ENCODE measurements around the gene NEUROG1. TPM values are rescaled to one million over a fixed set of nuclear protein-coding genes. Genes with fewer than 3 reads are reported as not detected.

NEUROG1 gene
- total RNA-seq, 1 experiment from 2014 or later: not detected

DNA sequence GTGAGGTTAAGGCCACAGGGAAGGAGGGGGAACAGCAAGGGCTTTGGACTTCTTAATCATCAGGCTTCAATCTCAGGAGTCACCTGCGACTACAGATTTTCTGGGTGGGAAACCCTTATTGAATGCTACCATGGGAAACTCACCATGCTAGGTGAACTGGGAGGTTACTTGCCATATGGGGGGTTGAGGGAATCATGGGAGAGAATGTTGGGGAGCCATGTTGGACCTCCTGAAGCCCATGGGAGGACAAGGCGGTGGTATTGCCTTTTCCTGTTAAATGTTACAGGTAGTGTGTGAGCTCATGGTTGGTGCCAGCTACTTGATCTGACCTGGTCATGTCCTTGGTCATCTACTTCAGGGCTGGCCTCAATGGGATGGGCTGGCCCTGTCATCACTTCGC lies 31.4 kb downstream of the NEUROG1 start:
- ChIA-PET CTCF (interaction anchor here (0.5 to 3.3 kb wide), 7 partner anchors 24 to 643 kb away, joined by 3 to 17 read pairs (median 4); no protein-coding TSS in a partner anchor), POLR2A (interaction anchor here (2.6 to 3.0 kb wide), 2 partner anchors 10 to 12 kb away, joined by 8 to 13 read pairs; no protein-coding TSS in a partner anchor)
- no peaks in the 10 kb centered on the region for H3K36me3 Mint-ChIP-seq (ENCODE audit: insufficient read depth, unreplicated experiment)
- peaks cover 9% of the 10 kb centered on the region for H3K4me1 Mint-ChIP-seq (ENCODE audit: insufficient read depth, unreplicated experiment)
- no peaks in the 10 kb centered on the region for H3K27me3 Mint-ChIP-seq (ENCODE audit: insufficient read depth, unreplicated experiment)
- no peak for TF ChIP-seq CTCF (IDR thresholded peaks at IDR 0.05; ENCODE audit: unreplicated experiment)
- no TSS peak for BruUV-seq (replicated peaks)
- no peaks in the 10 kb centered on the region for H3K9me3 Mint-ChIP-seq (ENCODE audit: unreplicated experiment)
- no peak for DNase-seq (ENCODE audit: unreplicated experiment)
- no peak overlapping the region for H3K4me3 Mint-ChIP-seq (ENCODE audit: unreplicated experiment)
- intact Hi-C loops (cut with micrococcal nuclease): no loop called here
- no peak overlapping the region for H3K27ac Mint-ChIP-seq (ENCODE audit: low read depth, unreplicated experiment)

GRCh38 chr5:135503871-135504270 lies 31.9 kb downstream of the NEUROG1 start:
- H3K36me3 Mint-ChIP-seq (ENCODE audit: insufficient read depth, unreplicated experiment): no peaks in the 10 kb centered on the region
- intact Hi-C loops (cut with micrococcal nuclease): no loop called here
- no peak for DNase-seq (ENCODE audit: unreplicated experiment)
- ChIA-PET POLR2A (interaction anchor here (2.6 to 3.0 kb wide), 2 partner anchors 10 to 11 kb away, joined by 8 to 13 read pairs; no protein-coding TSS in a partner anchor), CTCF (interaction anchor here (0.6 to 3.3 kb wide), 6 partner anchors 16 to 47 kb away, joined by 3 to 17 read pairs (median 6); no protein-coding TSS in a partner anchor)
- no TSS peak for BruUV-seq (replicated peaks)
- H3K27me3 Mint-ChIP-seq (ENCODE audit: insufficient read depth, unreplicated experiment): no peaks in the 10 kb centered on the region
- no peak overlapping the region for H3K27ac Mint-ChIP-seq (ENCODE audit: low read depth, unreplicated experiment)
- H3K4me1 Mint-ChIP-seq (ENCODE audit: insufficient read depth, unreplicated experiment): peaks cover 9% of the 10 kb centered on the region
- no peak for TF ChIP-seq CTCF (IDR thresholded peaks at IDR 0.05; ENCODE audit: unreplicated experiment)
- H3K4me3 Mint-ChIP-seq (ENCODE audit: unreplicated experiment): no peak overlapping the region
- no peaks in the 10 kb centered on the region for H3K9me3 Mint-ChIP-seq (ENCODE audit: unreplicated experiment)

- ChIA-PET POLR2A (interaction anchor here (0.7 to 1.4 kb wide), 2 partner anchors 9 to 12 kb away, joined by 4 to 5 read pairs; no protein-coding TSS in a partner anchor), CTCF (interaction anchor here (0.6 to 3.3 kb wide), 9 partner anchors 15 to 332 kb away, joined by 3 to 17 read pairs (median 5); partner anchors contain the start of gene CXCL14)
- intact Hi-C loops (cut with micrococcal nuclease): no loop called here
- Mint-ChIP-seq H3K4me3 (ENCODE audit: unreplicated experiment) (no peak overlapping the region), H3K27me3 (ENCODE audit: insufficient read depth, unreplicated experiment) (no peaks in the 10 kb centered on the region), H3K36me3 (ENCODE audit: insufficient read depth, unreplicated experiment) (no peaks in the 10 kb centered on the region), H3K27ac (ENCODE audit: low read depth, unreplicated experiment) (no peak overlapping the region), H3K9me3 (ENCODE audit: unreplicated experiment) (no peaks in the 10 kb centered on the region), H3K4me1 (ENCODE audit: insufficient read depth, unreplicated experiment) (peaks cover 17% of the 10 kb centered on the region)
- TF ChIP-seq CTCF (IDR thresholded peaks at IDR 0.05; ENCODE audit: unreplicated experiment): no peak
- no peak for DNase-seq (ENCODE audit: unreplicated experiment)
- no TSS peak for BruUV-seq (replicated peaks)
These were observed 32.8 kb downstream of the NEUROG1 start for GRCh38 chr5:135502836-135503520.

DNA sequence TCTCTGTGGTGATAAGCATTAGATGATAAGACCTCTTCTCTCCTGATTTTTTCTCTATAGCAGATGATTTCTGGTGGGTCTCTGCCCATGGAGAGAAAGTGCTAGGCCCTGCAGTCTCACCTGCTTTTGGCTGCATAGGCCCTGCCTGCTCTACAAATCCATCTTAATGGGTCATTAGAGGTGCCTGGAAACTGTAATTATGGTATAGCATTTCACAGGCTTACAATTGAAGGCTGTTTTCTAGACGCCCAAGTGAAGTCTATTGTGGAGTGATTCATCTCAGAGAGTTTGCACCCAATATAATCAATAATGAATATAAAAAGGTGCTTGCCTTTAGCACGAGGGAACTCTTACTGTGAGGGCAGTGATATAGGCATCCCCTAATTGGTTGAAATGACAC lies 33.8 kb downstream of the NEUROG1 start:
- intact Hi-C loops (cut with micrococcal nuclease): no loop called here
- TF ChIP-seq CTCF (IDR thresholded peaks at IDR 0.05; ENCODE audit: unreplicated experiment): no peak
- ChIA-PET CTCF (interaction anchor here (0.6 to 3.3 kb wide), 8 partner anchors 14 to 333 kb away, joined by 3 to 17 read pairs (median 6); partner anchors contain the start of gene CXCL14), POLR2A (interaction anchor here (0.7 to 1.4 kb wide), 2 partner anchors 8 to 11 kb away, joined by 4 to 5 read pairs; no protein-coding TSS in a partner anchor)
- Mint-ChIP-seq H3K9me3 (ENCODE audit: unreplicated experiment) (no peaks in the 10 kb centered on the region), H3K4me1 (ENCODE audit: insufficient read depth, unreplicated experiment) (peaks cover 25% of the 10 kb centered on the region), H3K27ac (ENCODE audit: low read depth, unreplicated experiment) (no peak overlapping the region), H3K4me3 (ENCODE audit: unreplicated experiment) (no peak overlapping the region), H3K27me3 (ENCODE audit: insufficient read depth, unreplicated experiment) (no peaks in the 10 kb centered on the region), H3K36me3 (ENCODE audit: insufficient read depth, unreplicated experiment) (no peaks in the 10 kb centered on the region)
- BruUV-seq (replicated peaks): no TSS peak
- no peak for DNase-seq (ENCODE audit: unreplicated experiment)

Measured in MCF 10A (cell line).